HG03439 (cell line): ENCODE measurements around the gene NUPR2.
"Not testable (repeated sequence)": the region's sequence is repeated elsewhere in the genome, so short reads cannot be mapped to it uniquely, and the experiment has no call there.

Source experiments
- ATAC-seq: cut with Tn5 transposase; IDR thresholded peaks from one replicate; pipeline ENCODE4 v1.9.1; 2021; ENCODE audit warnings: mild to moderate bottlenecking, moderate library complexity; ENCODE audit not compliant: unreplicated experiment

The NUPR2 gene, protein sequence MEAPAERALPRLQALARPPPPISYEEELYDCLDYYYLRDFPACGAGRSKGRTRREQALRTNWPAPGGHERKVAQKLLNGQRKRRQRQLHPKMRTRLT

DNA sequence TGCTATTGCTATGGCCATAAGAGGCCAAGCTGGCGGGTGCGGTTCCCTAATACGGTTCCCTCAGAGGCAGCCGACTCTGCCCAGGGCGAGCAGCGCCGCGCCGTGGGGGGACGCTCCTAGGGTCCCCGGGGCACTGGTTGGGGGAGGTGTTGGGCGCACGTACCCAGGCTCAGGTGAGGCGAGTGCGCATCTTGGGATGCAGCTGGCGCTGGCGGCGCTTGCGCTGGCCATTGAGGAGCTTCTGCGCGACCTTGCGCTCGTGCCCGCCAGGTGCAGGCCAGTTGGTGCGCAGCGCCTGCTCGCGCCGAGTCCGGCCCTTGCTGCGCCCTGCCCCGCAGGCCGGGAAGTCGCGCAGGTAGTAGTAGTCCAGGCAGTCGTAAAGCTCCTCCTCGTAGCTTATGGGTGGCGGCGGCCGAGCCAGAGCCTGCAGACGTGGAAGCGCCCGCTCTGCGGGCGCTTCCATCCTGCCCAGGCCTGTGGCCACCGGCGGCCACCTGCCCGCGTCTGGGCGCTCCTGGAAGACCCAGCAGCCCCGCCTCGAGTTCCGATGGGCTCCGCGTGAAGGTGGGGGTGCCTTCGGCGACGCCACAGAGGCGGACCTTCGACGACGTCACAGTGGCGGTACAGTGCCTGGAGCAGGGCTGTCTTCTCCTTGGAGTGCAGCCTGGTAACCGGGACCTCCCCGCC lies at the start of gene NUPR2:
Gene NUPR2 (minus strand): TSS at position 566 of the 687 bp plus-strand sequence. CDS start 103 bp downstream, at position 463.
- no peak for ATAC-seq

DNA sequence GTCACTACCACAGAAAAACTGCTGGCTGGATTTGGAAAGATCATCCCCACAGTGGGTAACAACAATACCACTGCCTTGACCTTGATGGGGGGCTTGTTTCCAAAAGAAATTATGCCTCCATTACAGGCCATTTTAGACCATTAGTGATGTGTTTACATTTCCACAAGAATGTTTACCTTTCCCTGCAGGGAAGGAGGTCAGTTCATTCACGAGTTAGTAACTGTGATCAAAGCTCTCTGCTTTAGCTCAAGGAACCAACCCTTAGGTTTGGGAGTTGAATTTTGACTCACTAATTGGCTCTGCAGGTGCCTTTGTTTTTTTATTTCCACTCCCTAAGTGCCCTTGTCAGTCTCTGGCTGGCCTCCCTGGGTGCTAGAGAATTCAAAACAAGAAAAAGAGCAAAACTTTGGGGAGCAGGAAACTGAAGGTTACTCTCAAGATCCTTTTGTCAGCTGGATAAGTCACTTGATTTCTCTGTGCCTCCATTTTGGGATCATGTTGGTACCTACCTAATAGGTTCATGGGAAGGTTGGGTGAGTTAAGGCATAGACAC lies 41.1 kb upstream of the NUPR2 start:
- no peak for ATAC-seq

DNA sequence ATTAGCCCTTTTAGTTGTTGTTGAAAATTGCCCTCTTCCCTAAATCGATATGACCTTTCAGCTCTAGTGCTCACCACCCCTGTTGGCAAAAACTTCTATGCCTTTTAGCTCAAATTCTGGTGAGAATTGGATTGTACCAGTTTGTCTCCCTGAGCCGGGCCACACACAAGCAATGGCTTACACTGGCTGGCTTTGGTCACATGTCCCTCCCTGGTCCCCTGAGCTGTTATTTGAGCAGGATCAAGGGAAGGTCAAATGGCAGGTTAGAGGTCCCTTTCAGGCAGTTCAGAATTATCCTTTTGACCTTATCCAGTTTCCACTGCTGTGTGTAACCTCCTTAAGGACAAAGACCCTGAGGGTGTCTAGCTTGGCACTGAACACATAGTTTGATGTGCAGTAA lies 14.8 kb upstream of the NUPR2 start:
- ATAC-seq, result not testable (repeated sequence)

DNA sequence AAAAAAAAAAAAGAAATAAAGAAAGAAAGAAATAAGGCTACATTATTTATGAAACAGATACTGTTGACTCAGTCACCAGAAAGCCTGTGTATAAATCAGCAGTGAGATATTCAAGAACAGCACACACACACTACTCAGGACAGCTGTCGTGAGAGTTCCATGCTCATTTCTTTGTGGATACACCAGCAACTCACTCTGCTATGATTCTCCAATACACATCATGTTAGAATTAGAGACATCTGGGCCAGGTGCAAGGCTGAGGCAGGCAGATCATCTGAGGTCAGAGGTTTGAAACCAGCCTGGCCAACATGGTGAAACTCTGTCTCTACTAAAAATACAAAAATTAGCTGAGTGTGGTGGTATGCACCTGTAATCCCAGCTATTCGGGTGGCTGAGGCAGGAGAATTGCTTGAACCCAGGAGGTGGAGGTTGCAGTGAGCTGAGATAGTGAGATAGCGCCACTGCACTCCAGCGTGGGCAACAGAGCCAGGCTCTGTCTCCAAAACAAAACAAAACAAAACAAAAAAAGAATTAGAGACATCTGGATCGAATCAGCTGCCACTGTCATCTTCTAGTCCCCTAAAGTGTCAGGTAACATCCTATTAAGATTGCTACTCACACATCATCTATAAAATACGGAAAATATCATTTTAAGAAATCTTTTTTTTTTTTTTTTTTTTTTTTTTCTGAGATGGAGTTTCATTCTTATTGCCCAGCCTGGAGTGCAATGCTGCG lies 11.2 kb upstream of the NUPR2 start:
- ATAC-seq, result no peak

DNA sequence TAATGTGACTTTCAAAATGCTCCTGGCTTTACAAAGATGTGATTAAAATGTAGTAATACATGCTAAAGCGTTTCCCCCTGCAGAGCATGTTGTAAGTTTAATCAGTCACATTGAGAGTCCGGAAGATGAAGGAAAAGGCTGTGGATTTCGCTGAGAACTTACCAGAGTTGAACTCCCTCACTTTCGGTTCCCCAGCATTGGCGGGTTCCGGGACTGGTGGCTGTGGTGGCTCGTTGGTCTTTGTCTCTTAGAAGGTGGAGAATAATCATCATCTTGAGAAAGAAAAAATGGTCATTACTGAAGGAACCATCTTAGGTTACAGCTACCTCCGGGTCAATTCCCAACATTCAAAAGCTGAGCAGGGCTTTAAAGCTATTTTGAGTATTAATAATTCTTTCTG lies 9.6 kb upstream of the NUPR2 start:
- no peak for ATAC-seq

DNA sequence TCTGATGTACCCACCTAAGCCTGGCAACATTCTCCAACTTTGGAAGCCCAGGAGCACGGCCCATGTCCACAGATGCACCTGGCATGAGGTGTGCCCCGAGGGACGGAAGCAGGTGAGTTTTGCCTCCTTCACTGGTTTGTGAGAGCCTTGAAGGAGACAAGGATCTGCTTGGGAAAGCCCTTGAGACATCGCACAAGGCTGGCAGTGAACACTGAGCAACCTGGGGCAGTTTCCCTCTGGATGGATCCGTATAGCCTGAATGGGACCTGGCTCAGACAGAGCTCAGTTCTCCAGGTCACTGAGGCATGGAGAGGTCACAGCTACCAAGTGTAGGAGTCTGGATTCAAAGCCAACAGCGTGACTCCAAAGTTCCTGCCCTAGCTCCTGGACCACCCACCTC lies 8.8 kb upstream of the NUPR2 start:
- ATAC-seq, result no peak

DNA sequence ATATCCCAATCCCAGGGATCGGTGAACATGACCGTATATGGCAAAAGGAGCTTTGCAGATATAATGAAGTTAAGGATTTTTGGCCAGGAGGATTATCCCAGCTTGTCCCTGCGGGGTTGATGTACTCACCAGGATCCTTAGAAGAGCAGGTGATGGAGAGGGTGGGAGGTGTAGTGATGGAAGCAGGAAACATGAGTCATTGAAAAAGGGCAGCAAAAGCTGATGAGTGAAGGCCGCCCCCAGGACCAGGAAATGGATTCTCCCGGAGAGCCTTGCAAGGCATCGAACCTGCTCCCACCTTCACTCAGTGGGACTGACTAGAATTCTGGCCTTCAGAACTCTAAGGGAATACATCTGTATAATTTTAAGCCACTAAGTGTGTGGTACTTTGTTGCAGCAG lies 5.2 kb upstream of the NUPR2 start:
- ATAC-seq, result no peak

DNA sequence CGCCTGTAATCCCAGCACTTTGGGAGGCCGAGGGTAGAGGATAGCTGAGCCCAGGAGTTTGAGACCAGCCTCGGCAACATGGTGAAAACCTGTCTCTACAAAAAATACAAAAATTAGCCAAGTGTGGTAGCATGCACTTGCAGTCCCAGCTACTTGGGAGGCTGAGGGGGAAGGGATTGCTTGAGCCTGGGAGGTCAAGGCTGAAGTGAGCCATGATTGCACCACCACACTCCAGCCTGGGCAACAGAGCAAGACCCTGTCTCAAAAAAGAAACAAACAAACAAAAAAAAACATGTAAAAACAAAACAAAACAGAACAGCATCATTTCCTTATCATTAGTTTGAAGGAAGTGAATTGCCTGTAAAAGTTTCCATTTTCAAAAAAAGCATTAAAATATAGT lies 4.0 kb downstream of the NUPR2 start:
- ATAC-seq, result not testable (repeated sequence)

DNA sequence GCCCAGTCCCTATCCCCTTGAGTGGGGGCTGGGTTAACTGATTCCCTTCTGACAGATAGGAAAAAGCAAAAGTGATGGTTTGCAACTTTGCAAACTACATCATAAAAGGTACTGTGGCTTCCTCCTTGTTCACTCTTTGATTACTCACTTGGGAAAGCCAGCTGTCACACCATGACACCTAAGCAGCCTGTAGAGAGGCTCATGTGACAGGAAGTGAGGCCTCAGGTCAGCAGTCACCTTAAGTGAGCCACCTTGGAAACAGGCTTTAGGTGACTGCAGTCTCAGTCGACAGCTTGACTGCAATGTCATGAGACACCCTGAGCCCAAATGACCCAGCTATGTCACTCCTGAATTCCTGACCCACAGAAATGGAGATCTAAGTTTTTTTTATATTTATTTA lies 5.6 kb downstream of the NUPR2 start:
- no peak for ATAC-seq

DNA sequence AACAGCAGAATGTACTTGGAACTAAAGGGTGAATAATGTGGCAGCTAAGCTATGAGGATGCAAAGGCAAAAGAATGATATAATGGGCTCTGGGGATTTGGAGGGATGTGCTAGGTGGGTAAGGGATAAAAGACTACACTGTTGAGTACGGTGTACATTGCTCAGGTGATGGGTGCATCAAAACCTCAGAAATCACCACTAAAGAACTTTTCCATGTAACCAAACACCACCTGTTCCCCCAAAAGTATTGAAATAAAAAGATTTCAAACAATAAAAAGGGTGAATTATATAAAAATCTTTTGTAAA lies 8.3 kb downstream of the NUPR2 start:
- no peak for ATAC-seq

DNA sequence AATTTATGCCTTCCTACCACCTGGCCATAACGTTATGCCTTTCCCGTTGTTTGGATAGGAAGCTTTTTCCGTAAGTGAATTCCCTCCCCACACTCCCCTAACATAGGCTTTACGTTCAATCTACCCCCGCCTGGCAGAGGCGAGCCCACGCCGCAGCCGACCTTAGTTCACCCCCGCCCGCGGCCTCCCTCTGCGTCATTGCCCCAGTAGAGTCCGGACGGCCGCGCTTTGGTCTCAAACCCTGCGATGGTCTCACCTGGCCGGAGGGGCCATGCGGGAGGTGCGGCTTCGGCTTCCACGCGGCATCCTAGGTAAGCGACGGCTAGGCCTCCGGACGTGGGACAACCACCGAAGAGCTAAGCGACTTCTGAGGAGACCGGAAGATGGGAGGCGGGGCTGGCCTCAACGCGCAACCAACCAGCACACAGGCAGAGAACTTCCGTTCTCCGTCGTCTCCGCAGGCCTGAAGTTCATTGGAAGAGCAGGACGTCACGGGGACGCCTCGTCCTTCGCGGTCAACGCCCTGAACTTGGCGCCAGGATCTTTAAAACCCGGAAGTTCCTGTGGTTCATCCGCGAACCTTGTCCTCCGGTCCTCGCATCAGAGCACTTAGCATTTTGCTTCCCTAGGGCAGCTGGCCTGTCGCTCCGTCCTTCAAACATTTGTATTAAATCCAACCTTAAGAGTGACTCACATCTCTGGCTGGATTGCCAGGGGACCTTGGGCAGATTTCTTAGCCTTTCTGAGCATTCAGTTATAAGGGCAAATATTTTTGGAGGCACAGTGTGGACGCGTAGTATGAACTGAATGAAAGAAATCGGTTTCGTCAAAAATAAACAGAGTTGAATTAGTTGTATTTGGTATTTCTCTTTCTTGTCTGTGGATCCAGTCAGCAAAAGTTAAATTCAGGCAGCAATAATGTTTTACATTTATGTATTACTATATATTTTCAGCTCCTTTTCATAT lies 9.8 kb downstream of the NUPR2 start, which contains the start of gene CHCHD2:
Gene CHCHD2 (minus strand): TSS at position 369 of the 966 bp plus-strand sequence. CDS start 63 bp downstream, at position 306.
- peak; percentile 100 for ATAC-seq

DNA sequence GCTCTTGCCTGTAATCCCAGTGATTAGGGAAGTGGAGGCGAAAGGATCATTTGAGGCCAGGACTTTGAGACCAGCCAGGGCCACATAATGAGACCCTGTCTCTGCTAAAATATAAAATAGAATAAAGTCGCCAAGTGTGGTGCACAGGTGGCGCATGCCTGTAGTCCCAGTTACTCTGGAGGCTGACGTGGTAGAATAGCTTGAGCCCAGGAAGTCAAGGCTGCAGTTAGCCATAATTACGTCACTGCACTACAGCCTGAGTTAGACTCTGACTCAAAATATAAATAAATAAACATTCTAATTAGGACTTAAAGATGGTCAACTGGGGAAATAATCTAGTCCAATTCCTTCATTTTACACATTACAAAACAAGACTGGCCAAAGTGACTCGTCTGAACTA lies 10.7 kb downstream of the NUPR2 start:
- ATAC-seq, result no peak

DNA sequence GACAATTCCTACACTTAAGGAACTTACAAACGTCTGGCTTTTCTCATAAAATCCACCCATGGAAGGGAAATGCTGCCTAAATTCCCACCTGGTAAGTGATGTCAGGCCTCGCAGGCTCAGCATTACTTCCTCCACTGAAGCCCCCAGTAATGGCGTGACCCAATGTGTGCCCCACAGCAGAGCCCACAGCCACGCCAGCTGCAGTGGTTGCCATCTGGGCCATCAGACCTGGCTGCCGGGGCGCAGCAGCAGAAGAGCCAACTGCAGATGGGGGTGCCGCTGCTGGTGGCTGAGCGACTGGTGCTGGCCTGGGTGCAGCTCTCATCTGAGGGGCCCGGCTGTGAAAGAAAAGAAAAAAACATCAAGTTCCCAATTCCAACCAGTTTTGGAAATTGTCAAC lies 12.1 kb downstream of the NUPR2 start:
- not testable (repeated sequence) for ATAC-seq

DNA sequence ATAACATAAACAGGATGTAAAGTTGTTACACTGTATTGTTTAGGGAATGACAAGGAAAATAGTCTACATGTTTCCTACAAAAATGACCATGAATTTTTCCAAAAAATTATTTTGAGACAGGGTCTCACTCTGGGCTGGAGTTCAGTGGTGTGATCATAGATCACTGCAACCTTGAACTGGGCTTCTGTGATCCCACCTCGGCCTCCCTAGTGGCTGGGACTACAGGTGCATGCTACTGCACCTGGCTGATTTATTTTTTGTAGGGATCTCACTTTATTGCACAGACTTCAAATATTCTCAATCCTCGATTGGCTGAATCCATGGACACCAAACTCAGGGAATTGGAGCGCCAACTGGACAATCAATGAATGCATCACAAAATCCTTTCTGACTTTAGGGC lies 16.6 kb downstream of the NUPR2 start:
- no peak for ATAC-seq

DNA sequence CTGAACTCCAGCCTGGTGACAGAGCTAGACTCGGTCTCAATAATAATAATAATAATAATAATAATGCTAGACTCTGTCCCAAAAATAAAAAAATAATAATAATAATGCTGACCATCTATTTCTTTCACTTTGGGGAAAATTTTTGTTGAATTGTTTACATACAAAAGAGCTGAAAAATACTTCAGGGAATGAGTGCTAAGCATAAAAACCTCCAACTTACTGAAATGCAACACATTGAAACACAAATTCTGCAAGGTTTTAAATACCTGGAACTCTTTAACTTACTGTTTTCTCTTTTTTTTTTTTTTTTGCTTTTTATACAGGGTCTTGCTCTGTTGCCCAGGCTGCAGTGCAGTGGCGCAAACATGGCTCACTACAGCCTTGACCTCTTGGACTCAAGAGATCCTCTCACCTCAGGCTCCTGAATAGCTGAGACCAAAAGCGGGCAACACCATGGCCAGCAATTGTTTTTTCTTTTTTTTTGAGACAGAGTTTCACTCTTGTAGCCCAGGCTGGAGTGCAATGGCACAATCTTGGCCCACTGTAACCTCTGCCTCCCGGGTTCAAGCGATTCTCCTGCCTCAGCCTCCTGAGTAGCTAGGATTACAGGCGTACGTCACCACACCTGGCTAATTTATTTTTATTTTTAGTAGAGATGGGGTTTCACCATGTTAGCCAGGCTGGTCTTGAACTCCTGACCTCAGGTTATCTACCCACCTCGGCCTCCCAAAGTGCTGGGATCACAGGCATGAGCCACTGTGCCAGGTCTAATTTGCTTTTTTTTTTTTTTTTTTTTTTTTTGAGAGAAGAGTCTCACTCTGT lies 17.8 kb downstream of the NUPR2 start:
- ATAC-seq, result not testable (repeated sequence)

DNA sequence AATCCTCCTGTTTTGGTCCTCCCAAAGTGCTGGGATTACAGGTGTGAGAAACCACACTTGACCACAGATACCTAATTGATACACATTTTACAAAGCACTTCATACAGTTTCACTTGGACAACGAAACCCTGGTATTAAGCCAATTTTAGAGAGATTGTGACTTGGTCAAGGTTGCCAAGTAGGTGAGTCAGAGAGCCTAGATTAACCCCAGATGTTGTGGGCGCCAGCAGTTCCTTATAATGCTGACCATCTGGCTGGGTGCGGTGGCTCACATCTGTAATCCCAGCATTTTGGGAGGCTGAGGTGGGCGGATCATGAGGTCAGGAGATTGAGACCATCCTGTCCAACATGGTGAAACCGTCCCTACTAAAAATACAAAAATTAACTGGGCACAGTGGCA lies 18.5 kb downstream of the NUPR2 start:
- no peak for ATAC-seq

DNA sequence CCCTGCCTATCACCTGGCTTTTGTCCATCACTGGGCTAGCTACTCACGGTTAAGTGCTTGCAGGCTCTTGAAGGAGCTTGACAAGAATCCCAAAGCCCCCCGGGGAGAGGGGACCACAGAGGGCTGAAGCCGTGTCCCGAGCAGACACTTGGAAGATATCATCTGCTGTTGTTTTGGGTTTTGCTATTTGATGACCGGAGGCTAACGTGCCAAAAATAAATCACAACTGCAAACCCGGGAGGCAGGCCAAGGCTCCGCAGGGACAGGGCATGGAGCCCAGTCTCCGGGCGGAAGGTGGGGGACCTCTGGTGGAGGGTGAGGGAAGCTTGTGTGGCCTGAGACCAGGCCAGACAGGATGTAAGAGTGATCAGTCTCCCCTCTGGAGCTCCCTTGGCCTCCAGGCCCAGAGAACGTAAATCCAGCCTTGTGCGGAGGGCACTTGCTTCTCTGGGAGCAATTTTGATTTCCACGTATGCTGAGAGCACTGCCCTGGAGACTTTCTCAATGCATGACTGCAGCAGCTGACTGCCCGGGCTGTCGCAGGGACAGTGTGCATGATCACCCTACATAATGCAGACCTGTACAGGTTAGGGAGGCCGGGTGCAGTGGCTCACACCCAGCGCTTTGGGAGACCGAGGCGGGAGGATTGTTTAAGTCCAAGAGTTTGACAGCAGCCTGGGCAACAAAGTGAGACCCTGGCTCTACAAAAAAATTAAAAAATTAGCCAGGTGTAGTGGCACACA lies 23.3 kb downstream of the NUPR2 start, which contains the start of gene PHKG1:
Gene PHKG1 (minus strand): TSS at position 164 of the 743 bp plus-strand sequence. CDS start 4,011 bp downstream, outside the sequence.
- ATAC-seq, result no peak

DNA sequence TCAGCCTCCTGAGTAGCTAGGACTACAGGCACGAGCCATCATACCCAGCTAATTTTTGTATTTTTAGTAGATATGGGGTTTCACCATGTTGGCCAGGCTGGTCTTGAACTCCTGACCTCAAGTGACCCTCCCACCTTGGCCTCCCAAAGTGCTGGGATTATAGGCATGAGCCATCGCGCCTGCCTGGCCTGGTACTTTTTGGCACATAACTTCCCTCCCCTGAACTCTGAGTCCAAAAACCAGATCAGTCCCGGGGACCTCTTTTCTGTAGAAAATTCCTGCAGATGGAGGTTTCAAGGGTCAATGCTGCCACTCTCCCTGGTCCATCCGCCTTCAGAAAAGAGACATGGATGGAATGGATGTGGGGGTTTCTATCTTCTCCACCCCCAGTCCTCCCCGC lies 23.8 kb downstream of the NUPR2 start:
- ATAC-seq, result not testable (repeated sequence)

DNA sequence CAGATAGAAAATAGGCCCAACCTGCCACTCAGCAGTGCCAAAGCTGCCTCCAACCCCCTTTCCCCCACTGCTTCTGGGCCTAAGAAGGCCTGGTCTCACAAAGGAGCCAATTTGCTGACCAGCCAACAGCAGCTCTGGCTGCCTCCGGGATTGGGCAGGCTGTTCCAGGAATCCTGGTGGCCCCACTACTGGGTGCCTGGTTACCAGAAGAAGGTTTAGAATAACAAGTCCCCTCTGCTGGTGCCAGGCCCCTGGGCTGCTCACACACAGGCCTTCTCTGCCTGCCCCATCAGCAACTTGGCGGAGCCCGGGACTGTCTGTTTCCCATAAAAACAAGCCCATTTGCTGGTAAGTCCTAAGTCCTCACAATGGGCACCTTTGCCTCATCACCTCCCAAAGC lies 24.6 kb downstream of the NUPR2 start:
- ATAC-seq, result no peak
